SU-DHL-6 (cell line): ENCODE measurements around the gene PRKCE.

Experiments
- H2AFZ ChIP-seq: fragments of 200-600 bp; sonication (generic); 2 replicates; pipeline ENCODE4 v1.6.1; 2014; ENCODE audit warnings: low read depth, mild to moderate bottlenecking, moderate library complexity, mixed read lengths, antibody characterized with exemption, low read length; ENCODE audit not compliant: severe bottlenecking
- H3F3A ChIP-seq: fragments of 200-600 bp; shearing (Covaris generic); 2 replicates; pipeline ENCODE4 v1.6.0; 2016; ENCODE audit warnings: antibody characterized with exemption, mild to moderate bottlenecking; ENCODE audit not compliant: insufficient read depth
- H3K27ac ChIP-seq: fragments of 200-600 bp; sonication (generic); 2 replicates; pipeline ENCODE4 v1.5.1; 2016; ENCODE audit warnings: low read depth, mild to moderate bottlenecking, low read length, moderate library complexity, mixed read lengths
- H3K27me3 ChIP-seq: fragments of 200-600 bp; sonication (generic), shearing (Covaris generic); 2 replicates; pipeline ENCODE4 v1.6.0; 2014; ENCODE audit warnings: mild to moderate bottlenecking, low read length
- H3K36me3 ChIP-seq: fragments of 200-600 bp; sonication (generic); 2 replicates; pipeline ENCODE4 v1.6.1; 2014; ENCODE audit warnings: mild to moderate bottlenecking, low read length, mixed read lengths
- H3K4me2 ChIP-seq: fragments of 300-600, 200-600 bp; shearing (Covaris generic), sonication (generic); 2 replicates; pipeline ENCODE4 v1.6.0; 2014; ENCODE audit warnings: low read length, low read depth, mild to moderate bottlenecking; ENCODE audit not compliant: poor library complexity, severe bottlenecking
- H3K4me3 ChIP-seq: fragments of 200-600 bp; sonication (generic); 2 replicates; pipeline ENCODE4 v1.5.1; 2014; ENCODE audit warnings: antibody characterized with exemption, low read length, mild to moderate bottlenecking, mixed read lengths; ENCODE audit not compliant: insufficient read depth, poor library complexity, severe bottlenecking
- H3K79me2 ChIP-seq: fragments of 200-600 bp; sonication (generic); 2 replicates; pipeline ENCODE4 v1.6.1; 2014; ENCODE audit warnings: mild to moderate bottlenecking, low read length, moderate library complexity; ENCODE audit not compliant: insufficient read depth
- H3K9ac ChIP-seq: fragments of 200-600 bp; sonication (generic); 2 replicates; pipeline ENCODE4 v1.7.0; 2014; ENCODE audit warnings: mild to moderate bottlenecking, low read length
- H3K9me2 ChIP-seq: fragments of 200-600 bp; sonication (generic); replicated peaks from 2 replicates; pipeline ENCODE4 v1.6.1; 2014; ENCODE audit warnings: low read length; ENCODE audit not compliant: insufficient read depth
- H3K9me3 ChIP-seq: fragments of 200-600 bp; sonication (generic); 2 replicates; pipeline ENCODE4 v1.6.1; 2014; ENCODE audit warnings: low read length, mixed read lengths; ENCODE audit not compliant: insufficient read depth
- H4K20me1 ChIP-seq: fragments of 200-600 bp; sonication (generic); 2 replicates; pipeline ENCODE4 v1.6.1; 2014; ENCODE audit warnings: low read depth, mild to moderate bottlenecking, antibody characterized with exemption, low read length, moderate library complexity, mixed read lengths
- EZH2phosphoT487 ChIP-seq: fragments of 200-600 bp; sonication (generic), shearing (Covaris generic); conservative IDR thresholded peaks from 2 replicates; pipeline ENCODE4 v1.6.1; 2018; ENCODE audit warnings: mild to moderate bottlenecking, antibody characterized with exemption, low read length, moderate library complexity, mixed read lengths
- TF ChIP-seq, protein P1 (sequence below): fragments of 200-600 bp; sonication (generic); IDR thresholded peaks from one replicate; pipeline ENCODE4 v1.5.1; 2017; ENCODE audit warnings: antibody characterized with exemption, mild to moderate bottlenecking, low read length, moderate library complexity; ENCODE audit not compliant: insufficient read depth, poor library complexity, severe bottlenecking

Gene PRKCE

DNA sequence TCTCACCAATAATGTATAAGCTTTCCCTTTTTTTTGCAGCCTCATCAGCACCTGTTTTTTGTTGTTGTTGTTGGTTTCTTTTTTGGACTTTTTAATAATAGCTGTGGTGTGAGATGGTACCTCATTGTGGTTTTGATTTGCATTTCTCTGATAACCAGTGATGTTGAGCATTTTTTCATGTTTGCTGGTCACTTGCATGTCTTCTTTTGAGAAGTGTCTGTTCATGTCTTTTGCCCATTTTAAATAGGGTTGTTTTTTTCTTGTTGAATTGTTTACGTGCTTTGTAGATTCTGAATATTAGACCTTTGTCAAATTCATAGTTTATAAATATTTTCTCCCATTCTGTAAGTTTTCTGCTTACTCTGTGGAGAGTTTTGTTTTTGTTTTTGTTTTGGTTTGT lies 557.3 kb downstream of the PRKCE start:
- Histone ChIP-seq H3F3A (no peaks in the 10 kb centered on the region), H3K9ac (no peak overlapping the region), H2AFZ (no peak overlapping the region), H3K4me3 (no peak overlapping the region), H4K20me1 (no peaks in the 10 kb centered on the region), H3K9me2 (no peaks in the 10 kb centered on the region), H3K36me3 (no peaks in the 10 kb centered on the region), H3K27ac (no peak overlapping the region), H3K27me3 (no peaks in the 10 kb centered on the region), H3K9me3 (peaks cover 9% of the 10 kb centered on the region), H3K79me2 (no peaks in the 10 kb centered on the region), H3K4me2 (no peak overlapping the region)
- no peak for TF ChIP-seq EZH2phosphoT487
- TF ChIP-seq, protein P1, sequence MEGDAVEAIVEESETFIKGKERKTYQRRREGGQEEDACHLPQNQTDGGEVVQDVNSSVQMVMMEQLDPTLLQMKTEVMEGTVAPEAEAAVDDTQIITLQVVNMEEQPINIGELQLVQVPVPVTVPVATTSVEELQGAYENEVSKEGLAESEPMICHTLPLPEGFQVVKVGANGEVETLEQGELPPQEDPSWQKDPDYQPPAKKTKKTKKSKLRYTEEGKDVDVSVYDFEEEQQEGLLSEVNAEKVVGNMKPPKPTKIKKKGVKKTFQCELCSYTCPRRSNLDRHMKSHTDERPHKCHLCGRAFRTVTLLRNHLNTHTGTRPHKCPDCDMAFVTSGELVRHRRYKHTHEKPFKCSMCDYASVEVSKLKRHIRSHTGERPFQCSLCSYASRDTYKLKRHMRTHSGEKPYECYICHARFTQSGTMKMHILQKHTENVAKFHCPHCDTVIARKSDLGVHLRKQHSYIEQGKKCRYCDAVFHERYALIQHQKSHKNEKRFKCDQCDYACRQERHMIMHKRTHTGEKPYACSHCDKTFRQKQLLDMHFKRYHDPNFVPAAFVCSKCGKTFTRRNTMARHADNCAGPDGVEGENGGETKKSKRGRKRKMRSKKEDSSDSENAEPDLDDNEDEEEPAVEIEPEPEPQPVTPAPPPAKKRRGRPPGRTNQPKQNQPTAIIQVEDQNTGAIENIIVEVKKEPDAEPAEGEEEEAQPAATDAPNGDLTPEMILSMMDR = no peak

DNA sequence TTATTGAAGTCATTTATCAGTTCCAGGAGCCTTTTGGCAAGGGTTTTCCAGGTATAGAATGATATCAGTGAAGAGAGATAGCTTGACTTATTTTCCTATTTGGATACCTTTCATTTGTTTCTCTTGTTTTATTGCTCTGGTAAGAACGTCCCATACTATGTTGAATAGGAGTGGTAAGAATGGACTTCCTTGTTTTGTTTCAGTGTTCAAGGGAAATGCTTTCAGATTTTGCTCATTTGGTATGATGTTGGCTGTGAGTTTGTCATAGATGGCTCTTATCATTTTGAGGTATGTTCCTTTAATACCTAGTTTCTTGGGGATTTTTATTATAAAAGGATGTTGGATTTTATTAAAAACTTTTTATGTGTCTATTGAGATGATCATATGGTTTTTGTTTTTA lies 558.6 kb downstream of the PRKCE start:
- Histone ChIP-seq H3K4me3 (no peak overlapping the region), H2AFZ (no peak overlapping the region), H3K79me2 (no peaks in the 10 kb centered on the region), H3K9me2 (no peaks in the 10 kb centered on the region), H3K27me3 (no peaks in the 10 kb centered on the region), H3K9ac (no peak overlapping the region), H3K36me3 (no peaks in the 10 kb centered on the region), H3F3A (no peaks in the 10 kb centered on the region), H3K27ac (no peak overlapping the region), H4K20me1 (no peaks in the 10 kb centered on the region), H3K9me3 (peaks cover 9% of the 10 kb centered on the region), H3K4me2 (no peak overlapping the region)
- TF ChIP-seq, protein P1 = no peak
- no peak for TF ChIP-seq EZH2phosphoT487

DNA sequence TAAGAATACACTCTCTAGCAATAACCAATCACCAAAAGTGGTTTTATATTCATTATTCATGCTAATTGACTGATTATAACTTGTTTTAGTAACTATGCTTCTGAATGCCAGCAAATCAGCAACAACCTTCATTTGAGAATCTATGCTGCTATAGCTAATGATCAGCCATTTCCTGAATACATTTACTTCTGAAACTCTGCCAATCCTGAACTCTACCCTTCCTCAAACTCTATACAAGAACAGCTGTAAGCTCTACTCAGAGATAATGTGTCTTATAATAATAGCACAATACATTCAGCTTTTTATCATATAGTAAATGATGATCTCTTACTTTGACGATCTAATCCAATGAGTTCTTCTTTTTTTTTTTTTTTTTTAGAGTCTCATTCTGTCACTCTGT lies 560.0 kb downstream of the PRKCE start:
- Histone ChIP-seq H3K79me2 (no peaks in the 10 kb centered on the region), H3K4me2 (no peak overlapping the region), H3K9me3 (peaks cover 9% of the 10 kb centered on the region), H3K9me2 (no peaks in the 10 kb centered on the region), H2AFZ (no peak overlapping the region), H3K27me3 (no peaks in the 10 kb centered on the region), H3K4me3 (no peak overlapping the region), H3K36me3 (no peaks in the 10 kb centered on the region), H3K27ac (no peak overlapping the region), H4K20me1 (no peaks in the 10 kb centered on the region), H3K9ac (no peak overlapping the region), H3F3A (no peaks in the 10 kb centered on the region)
- no peak for TF ChIP-seq EZH2phosphoT487
- TF ChIP-seq, protein P1 = no peak
